HT1080 (cell line): Measurements from ENCODE around the gene NR2C2AP. TPM values are rescaled to one million over a fixed set of nuclear protein-coding genes. Genes with fewer than 3 reads are reported as not detected.
"Not testable (repeated sequence)": the region's sequence is repeated elsewhere in the genome, so short reads cannot be mapped to it uniquely, and the experiment has no call there.

Experiments
- DNase-seq: peaks from one replicate; pipeline ENCODE4 v3.0.0-alpha.2; 2015; ENCODE audit warnings: low read depth
- polyA plus RNA-seq, 2 experiments: library from polyadenylated mRNA; depleted of rRNA; stranded (reverse); fragments of >200 nt; gene quantifications; 2 replicates each; pipeline ENCODE4 v1.2.3, GENCODE V29; 2015
- total RNA-seq: library from RNA; depleted of rRNA; stranded (reverse); fragments of >200 nt; shearing (Covaris generic); gene quantifications from 2 replicates; pipeline ENCODE4 v1.2.3, GENCODE V29; 2014; rRNA removed

NR2C2AP gene, protein sequence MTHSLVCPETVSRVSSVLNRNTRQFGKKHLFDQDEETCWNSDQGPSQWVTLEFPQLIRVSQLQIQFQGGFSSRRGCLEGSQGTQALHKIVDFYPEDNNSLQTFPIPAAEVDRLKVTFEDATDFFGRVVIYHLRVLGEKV
- 25.4 and 27.3 TPM in 2 replicates for total RNA-seq
- polyA plus RNA-seq (2015; cell fraction: cytosol; rRNA removed): 19.5 and 22.0 TPM in 2 replicates
- 25.8 and 29.7 TPM in 2 replicates for polyA plus RNA-seq (2015; cell fraction: nucleus; rRNA removed)

DNA sequence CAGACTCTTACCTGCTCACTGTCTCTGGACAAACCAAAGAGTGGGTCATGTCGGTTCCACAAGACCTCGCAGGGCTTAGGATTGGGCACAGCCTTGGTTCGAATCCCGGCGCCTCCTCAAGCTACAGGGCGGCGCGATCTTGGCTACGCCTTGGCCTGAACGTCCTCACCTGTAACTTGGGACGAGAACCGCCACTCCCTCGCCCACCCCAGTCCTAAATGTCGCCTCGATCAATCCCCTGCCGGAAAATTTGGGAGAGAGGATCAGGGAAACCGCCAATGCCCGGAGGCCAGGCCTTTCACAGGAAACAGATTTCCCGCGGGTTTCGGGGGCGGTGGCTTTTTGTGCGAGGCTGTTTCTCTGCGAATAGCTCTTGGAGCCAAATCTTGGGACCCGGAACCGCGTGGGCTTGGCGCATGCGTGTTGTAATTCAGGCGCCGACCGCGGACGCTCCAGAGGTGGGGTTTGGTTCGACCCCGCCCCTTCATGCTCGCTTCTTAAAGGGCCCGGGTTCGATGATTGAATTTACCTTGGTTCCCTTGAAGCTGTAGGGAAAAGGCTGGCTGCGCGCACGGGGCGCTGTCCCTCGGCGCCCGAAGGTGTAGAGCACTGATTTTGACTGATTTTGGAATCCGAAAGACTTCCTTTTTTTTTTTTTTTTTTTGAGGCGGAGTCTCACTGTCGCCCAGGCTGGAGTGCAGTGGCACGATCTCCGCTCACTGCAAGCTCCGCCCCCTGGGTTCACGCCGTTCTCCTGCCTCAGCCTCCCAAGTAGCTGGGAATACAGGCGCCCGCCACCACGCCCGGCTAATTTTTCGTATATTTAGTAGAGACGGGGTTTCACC is at the start of gene NR2C2AP:
Gene NR2C2AP, minus strand, starts transcription at position 403 of the 845 bp plus-strand sequence. Its CDS starts 354 bp downstream, at position 49.
- peak; percentile 87 for DNase-seq

DNA sequence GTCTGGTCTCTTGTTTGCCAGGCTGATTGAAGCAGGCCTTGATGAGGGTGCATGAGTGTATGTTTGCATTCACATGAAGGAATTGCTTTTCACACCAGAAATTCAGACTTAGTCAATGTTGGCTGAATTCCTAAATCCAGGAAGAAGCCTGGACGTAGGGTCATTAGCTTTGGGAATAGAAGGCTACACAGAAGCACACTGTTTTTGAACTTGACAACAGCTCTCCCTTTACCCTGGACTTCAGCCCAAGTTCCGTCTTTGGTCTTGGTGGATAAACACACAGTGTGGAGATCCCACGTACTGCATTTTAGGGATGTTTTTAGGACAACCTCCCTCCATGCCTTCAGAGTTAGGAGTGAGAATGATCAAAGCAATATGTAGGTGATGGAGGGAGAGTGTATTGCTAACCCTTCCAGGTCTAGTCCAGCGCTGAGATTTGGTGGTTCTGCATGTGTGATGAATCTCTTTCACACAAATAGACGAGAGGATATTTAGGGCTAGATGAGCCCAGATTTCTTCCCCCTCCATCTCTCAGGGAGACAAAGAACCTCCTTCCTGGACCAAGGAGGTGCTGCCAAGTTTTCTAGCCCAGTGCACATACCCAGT is 47.1 kb upstream of the NR2C2AP start:
- DNase-seq: no peak

DNA sequence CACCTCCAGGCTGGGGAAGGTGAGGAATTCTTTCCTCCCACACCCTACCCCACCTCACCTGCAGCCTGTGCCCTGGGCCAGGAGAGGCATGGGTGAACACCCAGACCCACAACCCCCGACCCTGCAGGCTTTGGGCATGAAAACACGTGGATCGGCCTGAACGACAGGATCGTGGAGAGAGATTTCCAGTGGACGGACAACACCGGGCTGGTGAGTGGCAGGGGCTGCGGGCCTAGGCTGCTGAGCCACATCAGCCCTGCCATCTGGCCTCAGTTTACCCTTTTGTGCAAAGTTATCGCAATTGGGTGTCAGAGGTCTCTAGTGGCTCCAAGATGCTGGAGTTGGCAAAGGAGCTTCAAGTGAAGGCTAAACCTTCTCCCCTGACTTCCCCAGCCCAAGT is 37.3 kb upstream of the NR2C2AP start:
- DNase-seq: no peak

DNA sequence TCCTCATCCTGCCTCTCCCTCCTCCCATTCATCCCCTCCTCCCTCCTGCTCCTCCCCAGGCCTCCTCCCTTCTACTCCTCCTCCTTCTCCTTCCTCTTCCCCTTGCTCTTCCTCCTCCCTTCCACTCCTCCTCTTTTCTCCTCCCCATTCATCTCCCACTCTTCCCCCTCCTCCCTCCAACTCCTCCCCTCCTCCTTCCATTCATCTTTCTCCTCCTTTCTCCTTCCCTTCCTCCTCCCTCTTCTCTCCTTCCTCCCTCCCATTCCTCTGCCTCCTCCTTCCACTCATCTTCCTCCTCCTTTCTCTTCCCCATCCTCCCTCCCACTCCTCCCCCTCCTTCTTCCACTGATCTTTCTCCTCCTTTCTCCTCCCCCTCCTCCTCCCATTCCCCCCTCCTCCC is 36.5 kb upstream of the NR2C2AP start:
- no peak for DNase-seq

DNA sequence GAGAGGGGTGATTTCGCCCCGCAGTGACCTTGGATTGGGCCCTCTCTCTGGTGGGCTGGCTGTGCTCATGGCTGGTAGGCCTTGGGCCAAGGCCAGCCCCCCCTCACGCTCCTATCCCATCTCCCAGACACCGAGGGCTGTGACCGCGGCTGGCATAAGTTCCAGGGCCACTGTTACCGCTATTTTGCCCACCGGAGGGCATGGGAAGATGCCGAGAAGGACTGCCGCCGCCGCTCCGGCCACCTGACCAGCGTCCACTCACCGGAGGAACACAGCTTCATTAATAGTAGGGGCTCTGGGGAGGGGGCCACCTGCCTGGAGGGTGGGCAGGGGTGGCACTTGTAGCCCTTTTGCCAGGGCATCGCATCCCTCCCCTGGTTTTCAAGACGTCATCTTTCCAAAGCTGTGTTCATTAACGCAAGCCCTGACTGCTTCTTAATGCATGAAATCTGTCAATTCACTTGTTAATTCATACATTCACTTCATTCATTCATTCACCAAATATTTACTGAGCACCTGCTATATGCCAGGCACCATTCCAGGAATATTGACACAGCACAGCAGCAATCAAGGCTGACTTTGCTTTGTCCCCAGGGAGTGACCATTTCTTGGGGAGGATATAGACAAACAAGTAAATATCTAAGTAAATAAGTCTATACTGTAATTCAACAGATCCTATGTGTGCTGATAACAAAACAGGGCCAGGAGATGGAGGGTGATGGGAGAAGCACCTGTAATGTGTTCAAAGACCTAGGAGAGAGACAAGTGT is 35.1 kb upstream of the NR2C2AP start:
- DNase-seq: no peak

DNA sequence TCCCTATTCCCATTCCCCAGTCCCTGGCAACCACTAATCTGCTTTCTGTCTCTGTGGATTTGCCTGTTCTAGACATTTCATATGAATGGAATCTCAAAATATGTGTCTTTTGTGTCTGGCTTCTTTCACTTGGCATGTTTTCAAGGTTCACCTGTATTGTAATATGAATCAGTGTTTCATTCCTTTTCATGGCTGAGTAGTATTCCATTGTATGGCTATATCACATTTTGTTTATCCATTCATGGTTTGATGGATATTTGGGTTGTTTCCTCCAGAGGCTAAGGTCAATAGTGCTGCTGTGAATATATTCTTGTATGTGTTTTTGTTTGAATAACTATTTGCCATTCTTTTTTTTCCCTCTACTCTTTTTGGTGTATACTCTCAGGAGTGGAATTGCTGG is 33.0 kb upstream of the NR2C2AP start:
- no peak for DNase-seq

DNA sequence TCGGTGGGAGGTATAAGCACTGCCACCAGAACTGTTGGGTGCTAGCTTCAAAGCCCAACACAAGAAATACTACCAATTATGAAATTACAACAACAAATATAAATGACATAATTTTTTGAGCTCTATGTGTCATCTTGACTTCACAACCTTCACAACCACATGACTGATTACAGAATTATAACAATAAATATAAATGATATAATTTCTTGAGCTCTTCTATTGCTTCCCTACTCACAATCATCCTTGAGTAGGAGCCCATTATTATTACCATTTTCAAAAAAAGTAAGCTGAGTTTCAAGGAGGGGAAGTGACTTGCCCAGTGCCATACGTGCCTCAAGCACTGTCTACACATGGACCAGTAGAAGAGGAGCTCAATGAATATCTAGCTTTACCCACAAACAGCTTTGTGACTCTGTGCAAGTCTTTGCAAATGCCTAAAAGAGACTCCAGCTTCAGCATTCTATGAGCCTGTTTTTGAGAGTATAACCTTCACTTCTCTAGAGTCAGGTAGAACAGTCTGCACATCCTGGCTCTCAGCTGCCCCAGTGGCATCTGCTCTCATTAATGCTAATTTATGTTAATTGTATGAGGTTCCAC is 31.1 kb upstream of the NR2C2AP start:
- DNase-seq: no peak

DNA sequence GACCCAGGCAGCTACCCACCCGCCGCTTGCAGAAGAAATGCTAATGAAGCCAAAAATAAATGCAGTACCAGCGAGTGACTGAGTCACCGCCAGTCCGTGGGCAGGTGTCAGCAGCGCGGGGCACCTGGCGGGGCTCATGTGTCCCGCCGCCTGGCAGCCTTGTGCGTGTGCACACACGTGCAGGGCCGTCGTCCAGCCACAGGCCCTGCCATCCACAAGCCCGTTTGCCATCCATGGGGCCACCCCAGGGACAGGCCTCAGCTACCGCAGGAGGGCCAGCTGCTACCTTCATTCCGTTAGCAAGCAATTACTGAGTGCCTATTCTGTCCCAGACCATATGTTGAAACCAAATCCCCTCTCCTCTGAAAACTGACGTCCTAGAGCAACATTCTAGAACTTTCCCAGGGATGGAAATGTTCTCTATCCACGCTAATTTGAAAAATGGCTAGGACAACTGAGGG is 29.1 kb upstream of the NR2C2AP start:
- no peak for DNase-seq

DNA sequence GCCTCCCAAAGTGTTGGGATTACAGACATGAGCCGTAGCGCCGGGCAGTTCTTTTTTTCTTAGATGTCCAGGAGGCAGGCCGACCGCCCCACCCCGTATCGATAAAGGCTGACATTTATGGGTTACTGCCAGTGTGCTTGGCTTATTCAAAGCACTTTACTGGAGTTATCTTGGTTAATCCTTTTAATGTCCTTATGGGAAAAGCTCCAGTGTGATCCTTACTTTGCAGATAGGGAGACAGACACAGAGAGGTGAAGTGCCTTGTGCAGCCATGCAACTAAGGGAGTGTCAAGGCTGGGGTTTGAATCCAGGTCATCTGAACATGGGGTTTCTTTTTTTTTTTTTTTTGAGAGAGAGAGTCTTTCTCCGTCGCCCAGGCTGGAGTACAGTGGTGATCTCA is 27.8 kb upstream of the NR2C2AP start:
- no peak for DNase-seq

DNA sequence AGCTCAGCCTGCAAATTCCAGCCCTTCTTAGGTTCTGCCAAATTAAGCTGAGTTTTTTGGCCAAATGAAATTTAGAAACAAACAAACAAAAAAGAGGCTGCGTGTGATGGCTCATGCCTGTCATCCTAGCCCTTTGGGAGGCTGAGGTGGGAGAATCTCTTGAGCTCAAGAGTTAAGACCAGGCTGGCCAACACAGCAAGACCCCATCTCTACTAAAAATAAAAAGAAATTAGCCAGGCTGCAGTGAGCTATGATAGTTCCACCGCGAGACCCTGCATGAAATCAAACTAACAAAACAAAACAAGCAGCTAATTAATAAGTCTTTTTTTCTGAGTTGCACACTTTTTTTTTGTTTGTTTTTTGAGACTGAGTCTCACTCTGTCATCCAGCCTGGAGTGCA is 26.5 kb upstream of the NR2C2AP start:
- no peak for DNase-seq

DNA sequence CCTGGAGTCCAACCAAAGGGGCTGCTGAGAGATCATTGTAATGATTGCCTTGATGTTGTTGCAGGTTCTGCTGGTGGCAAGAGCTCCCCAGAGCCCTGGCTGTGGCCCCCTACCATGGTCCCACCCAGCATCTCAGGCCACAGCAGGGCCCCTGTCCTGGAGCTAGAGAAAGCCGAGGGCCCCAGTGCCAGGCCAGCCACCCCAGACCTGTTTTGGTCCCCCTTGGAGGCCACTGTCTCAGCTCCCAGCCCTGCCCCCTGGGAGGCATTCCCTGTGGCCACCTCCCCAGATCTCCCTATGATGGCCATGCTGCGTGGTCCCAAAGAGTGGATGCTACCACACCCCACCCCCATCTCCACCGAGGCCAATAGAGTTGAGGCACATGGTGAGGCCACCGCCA is 24.0 kb upstream of the NR2C2AP start:
- no peak for DNase-seq

DNA sequence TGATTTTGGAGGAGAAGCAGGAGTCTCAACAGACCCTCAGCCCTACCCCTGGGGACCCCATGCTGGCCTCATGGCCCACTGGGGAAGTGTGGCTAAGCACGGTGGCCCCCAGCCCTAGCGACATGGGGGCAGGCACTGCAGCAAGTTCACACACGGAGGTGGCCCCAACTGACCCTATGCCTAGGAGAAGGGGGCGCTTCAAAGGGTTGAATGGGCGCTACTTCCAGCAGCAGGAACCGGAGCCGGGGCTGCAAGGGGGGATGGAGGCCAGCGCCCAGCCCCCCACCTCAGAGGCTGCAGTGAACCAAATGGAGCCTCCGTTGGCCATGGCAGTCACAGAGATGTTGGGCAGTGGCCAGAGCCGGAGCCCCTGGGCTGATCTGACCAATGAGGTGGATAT is 23.4 kb upstream of the NR2C2AP start:
- no peak for DNase-seq

DNA sequence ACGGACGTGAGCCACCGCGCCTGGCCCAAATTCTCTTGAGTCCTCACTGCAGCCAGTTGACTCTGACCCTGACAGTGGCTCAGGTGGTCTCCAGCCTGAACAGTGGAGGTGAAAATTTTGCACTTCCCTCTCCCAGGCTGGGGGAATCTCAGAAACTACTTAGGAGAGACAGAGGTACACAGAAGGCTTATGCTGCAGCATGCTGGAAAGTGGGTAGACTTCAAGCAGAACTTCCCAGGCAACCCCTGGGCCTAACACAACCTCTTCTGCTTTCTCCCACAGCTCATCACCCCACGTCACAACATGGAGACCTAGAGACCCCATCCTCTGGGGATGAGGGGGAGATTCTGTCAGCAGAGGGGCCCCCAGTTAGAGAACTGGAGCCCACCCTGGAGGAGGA is 23.0 kb upstream of the NR2C2AP start:
- DNase-seq: no peak

DNA sequence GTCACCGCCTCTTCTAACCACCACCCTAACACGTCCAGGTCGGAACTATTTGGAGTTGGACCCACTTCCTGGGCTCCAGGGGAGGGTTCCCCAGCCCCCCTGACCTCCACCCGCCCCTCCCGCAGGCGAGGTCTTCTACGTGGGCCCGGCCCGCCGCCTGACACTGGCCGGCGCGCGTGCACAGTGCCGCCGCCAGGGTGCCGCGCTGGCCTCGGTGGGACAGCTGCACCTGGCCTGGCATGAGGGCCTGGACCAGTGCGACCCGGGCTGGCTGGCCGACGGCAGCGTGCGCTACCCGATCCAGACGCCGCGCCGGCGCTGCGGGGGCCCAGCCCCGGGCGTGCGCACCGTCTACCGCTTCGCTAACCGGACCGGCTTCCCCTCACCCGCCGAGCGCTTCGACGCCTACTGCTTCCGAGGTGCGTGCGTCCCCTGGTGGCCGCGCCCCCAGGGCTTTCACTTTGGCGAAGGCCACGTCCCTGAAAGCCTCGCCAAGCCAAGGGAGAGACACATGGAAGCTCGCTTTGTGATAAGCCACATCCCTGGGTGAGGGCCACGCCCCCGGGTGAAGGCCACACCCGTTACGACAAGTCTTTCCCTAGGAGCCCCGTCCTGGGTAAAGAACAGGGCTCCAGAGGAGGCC is 21.8 kb upstream of the NR2C2AP start:
- DNase-seq: peak; percentile 72

DNA sequence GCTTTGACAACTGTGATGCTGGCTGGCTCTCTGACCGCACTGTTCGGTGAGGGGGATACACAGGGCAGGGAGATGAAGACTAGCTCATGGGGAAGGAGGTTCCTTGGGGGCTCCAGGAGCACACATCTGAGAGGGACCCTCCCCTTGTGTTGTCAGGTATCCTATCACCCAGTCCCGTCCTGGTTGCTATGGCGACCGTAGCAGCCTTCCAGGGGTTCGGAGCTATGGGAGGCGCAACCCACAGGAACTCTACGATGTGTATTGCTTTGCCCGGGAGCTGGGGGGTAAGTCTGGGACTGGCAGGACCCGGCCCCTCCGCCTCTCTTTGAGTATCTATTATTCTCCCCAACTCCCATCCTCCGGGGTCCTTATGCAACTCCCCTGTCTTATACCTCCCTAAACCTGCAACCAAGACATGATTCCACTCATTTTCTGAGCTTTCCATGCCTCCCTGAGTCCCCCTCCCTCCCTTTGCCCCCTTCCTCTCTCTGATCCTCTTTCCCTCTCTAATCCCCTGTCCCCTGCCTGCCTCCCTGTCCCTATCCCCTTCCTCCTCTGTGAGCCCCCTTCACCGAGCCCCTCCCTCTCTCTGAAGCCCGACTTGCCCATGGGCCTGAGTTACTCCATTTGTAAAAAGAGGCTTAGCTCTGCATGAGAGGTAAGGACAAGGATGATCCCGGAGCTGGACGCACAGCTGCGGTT is 21.1 kb upstream of the NR2C2AP start:
- DNase-seq: no peak

DNA sequence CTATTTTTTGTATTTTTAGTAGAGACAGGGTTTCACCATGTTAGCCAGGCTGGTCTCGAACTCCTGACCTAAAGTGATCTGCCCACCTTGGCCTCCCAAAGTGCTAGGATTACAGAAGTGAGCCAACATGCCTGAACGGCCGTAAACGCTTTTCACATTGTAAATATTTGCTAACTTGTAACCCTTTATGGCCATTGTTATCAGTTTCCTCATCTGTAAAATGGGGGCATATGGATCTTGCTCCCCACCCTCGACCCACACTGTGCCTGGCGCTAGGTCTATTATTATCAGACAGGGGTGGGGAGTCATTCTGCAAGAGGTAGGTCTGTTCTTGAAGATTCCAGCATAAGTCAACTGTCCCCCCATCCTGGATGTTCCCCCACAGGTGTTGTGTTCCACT is 20.4 kb upstream of the NR2C2AP start:
- DNase-seq: no peak

DNA sequence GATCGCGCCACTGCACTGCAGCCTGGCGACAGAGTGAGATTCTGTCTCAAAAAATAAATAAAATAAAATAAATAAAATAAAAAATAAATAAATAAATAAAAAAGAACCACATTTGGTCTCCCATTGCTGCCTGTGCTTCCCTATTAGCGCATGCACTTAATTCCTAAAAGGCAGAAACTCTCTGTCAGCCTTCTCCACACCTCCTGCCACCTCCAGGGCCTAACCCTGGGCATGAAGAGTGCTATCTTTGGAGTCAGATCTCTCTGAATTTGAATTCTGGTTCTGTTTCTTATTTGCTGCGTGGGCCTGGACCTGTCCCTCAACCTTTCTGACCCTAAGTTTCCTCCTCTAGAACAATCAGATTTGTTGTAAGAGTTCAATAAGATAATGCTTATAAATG is 19.8 kb upstream of the NR2C2AP start:
- DNase-seq: no peak

DNA sequence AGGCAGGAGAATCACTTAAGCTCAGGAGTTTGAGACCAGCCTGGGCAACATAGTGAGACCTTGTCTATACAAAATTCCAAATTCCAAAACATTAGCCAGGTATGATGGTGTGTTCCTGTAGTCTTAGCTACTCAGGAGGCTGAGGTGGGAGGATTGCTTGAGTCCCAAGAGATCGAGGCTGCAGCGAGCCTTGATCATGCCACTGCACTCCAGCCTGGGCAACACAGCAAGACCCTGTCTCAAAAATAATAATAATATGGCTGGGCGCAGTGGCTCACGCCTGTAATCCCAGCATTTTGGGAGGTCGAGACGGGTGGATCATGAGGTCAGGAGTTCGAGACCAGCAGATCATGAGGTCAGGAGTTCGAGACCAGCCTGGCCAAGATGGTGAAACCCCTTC is 17.8 kb upstream of the NR2C2AP start:
- not testable (repeated sequence) for DNase-seq

DNA sequence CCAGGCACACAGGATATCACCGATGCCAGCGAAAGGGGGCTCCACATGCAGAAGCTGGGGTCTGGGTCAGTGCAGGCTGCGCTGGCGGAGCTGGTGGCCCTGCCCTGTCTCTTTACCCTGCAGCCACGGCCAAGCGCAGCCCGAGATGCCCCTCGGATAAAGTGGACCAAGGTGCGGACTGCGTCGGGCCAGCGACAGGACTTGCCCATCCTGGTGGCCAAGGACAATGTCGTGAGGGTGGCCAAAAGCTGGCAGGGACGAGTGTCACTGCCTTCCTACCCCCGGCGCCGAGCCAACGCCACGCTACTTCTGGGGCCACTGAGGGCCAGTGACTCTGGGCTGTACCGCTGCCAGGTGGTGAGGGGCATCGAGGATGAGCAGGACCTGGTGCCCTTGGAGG is 15.7 kb upstream of the NR2C2AP start:
- no peak for DNase-seq

DNA sequence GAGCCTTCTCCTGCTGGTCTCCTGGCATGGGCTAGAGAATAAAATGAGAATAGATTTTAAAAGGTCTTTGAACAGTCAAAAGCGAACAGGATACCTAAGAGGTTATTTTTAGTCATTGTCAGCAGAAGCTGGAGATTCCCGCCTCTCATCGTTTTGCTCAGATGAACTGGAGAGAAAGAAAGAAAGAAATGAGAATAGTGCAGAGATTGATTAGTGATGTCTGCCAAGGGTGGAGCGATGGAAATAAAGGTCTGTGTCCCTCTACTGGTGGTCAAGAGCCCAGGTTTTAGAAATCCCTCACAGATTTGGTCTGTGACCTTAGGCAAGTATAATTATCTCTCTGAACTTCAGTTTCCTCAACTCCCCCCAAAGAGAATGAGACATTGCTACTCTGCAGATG is 13.9 kb upstream of the NR2C2AP start:
- peak; percentile 67 for DNase-seq
